IMR-90 (cell line): ENCODE results near the gene NACC2. TPM values are rescaled to one million over a fixed set of nuclear protein-coding genes. Genes with fewer than 3 reads are reported as not detected.

Source experiments
- ATAC-seq: fragments of 200-7000 bp; cut with Tn5 transposase; 2 replicates; pipeline ENCODE4 v1.9.1; 2020; ENCODE audit warnings: low read depth, mild to moderate bottlenecking, moderate library complexity
- BruUV-seq: library from RNA; stranded (reverse); fragments of 400-500 nt; replicated peaks from 2 replicates; lab custom pipeline; 2021; lab: Mats Ljungman, UMichigan
- CTCF ChIA-PET: fragments of 300-600 bp; formaldehyde crosslinking; extraction: SDS; loops from one replicate; lab custom pipeline; 2021; ENCODE audit warnings: antibody characterized with exemption; lab: Yijun Ruan, JAX
- POLR2A ChIA-PET: fragments of 300-600 bp; sonication (Branson Sonifier 250); formaldehyde crosslinking; loops from one replicate; lab custom pipeline; 2022; ENCODE audit warnings: antibody characterized with exemption; ENCODE audit not compliant: unreplicated experiment; lab: Charles Lee
- DNase-seq: peaks from one replicate; pipeline ENCODE4 v3.0.0; 2013
- H2AFZ ChIP-seq: replicated peaks from 2 replicates; pipeline ENCODE3; 2013; ENCODE audit warnings: low read length, mild to moderate bottlenecking; ENCODE audit not compliant: poor library complexity
- H2AK5ac ChIP-seq: 2 replicates; pipeline ENCODE4 v1.6.1; 2013; ENCODE audit warnings: low read depth, low read length, inconsistent platforms
- H2AK9ac ChIP-seq: replicated peaks from 2 replicates; pipeline ENCODE3; 2013; ENCODE audit warnings: mild to moderate bottlenecking, low read depth, low read length, moderate library complexity; ENCODE audit not compliant: poor library complexity
- H2BK120ac ChIP-seq: 2 replicates; pipeline ENCODE4 v1.6.1; 2013; ENCODE audit warnings: low read depth, low read length, inconsistent platforms
- H2BK15ac ChIP-seq: 3 replicates; pipeline ENCODE4 v1.6.1; 2013; ENCODE audit warnings: low read depth, low read length, inconsistent platforms
- H2BK20ac ChIP-seq: 2 replicates; pipeline ENCODE4 v1.6.1; 2013; ENCODE audit warnings: low read depth, mild to moderate bottlenecking, inconsistent platforms, low read length, moderate library complexity
- H2BK5ac ChIP-seq: 2 replicates; pipeline ENCODE4 v1.6.1; 2013; ENCODE audit warnings: mild to moderate bottlenecking, low read depth, low read length, inconsistent platforms; ENCODE audit not compliant: poor library complexity, severe bottlenecking
- H3K14ac ChIP-seq: replicated peaks from 2 replicates; pipeline ENCODE4 v1.6.1; 2013; ENCODE audit warnings: low read depth, low read length, inconsistent platforms
- H3K18ac ChIP-seq: 2 replicates; pipeline ENCODE4 v1.6.1; 2013; ENCODE audit warnings: low read depth, low read length, control low read depth
- H3K23ac ChIP-seq: 2 replicates; pipeline ENCODE4 v1.6.1; 2013; ENCODE audit warnings: low read depth, low read length, inconsistent platforms
- H3K27ac ChIP-seq: 2 replicates; pipeline ENCODE4 v1.5.1; 2013; ENCODE audit warnings: mild to moderate bottlenecking, control low read depth, low read length; ENCODE audit not compliant: insufficient read depth
- H3K27me3 ChIP-seq: 2 replicates; pipeline ENCODE4 v1.6.1; 2013; ENCODE audit warnings: low read length; ENCODE audit not compliant: control insufficient read depth, insufficient read depth
- H3K36me3 ChIP-seq: 2 replicates; pipeline ENCODE4 v1.6.1; 2013; ENCODE audit warnings: low read length, mixed read lengths; ENCODE audit not compliant: control insufficient read depth, insufficient read depth
- H3K4ac ChIP-seq: 2 replicates; pipeline ENCODE4 v1.6.1; 2013; ENCODE audit warnings: low read depth, low read length, inconsistent platforms
- H3K4me1 ChIP-seq: 2 replicates; pipeline ENCODE4 v1.6.1; 2013; ENCODE audit warnings: low read length, mixed read lengths; ENCODE audit not compliant: control insufficient read depth, insufficient read depth
- H3K4me2 ChIP-seq: 2 replicates; pipeline ENCODE4 v1.6.1; 2013; ENCODE audit warnings: low read depth, mild to moderate bottlenecking, control low read depth, low read length, moderate library complexity
- H3K4me3 ChIP-seq: 2 replicates; pipeline ENCODE4 v1.5.1; 2013; ENCODE audit warnings: low read depth, mild to moderate bottlenecking, control low read depth, low read length, moderate library complexity; ENCODE audit not compliant: insufficient read depth
- H3K56ac ChIP-seq: 2 replicates; pipeline ENCODE4 v1.6.1; 2013; ENCODE audit warnings: low read length, inconsistent platforms; ENCODE audit not compliant: insufficient read depth; ENCODE audit errors: extremely low read depth
- H3K79me1 ChIP-seq, 2 experiments: 2 replicates each; pipeline ENCODE4 v1.6.1; 2013; ENCODE audit warnings: low read length in 2 of 2, inconsistent platforms in 1 of 2, low read depth in 1 of 2
- H3K9ac ChIP-seq: 2 replicates; pipeline ENCODE4 v1.6.1; 2013; ENCODE audit warnings: low read depth, low read length, control low read depth
- H3K9me1 ChIP-seq: 2 replicates; pipeline ENCODE4 v1.6.1; 2013; ENCODE audit warnings: low read length, inconsistent platforms; ENCODE audit not compliant: insufficient read depth
- H3K9me3 ChIP-seq: 2 replicates; pipeline ENCODE4 v1.6.1; 2013; ENCODE audit warnings: low read length; ENCODE audit not compliant: control insufficient read depth, insufficient read depth
- H4K20me1 ChIP-seq: 2 replicates; pipeline ENCODE4 v1.6.1; 2013; ENCODE audit warnings: low read length, inconsistent platforms; ENCODE audit not compliant: insufficient read depth
- H4K5ac ChIP-seq: 2 replicates; pipeline ENCODE4 v1.6.1; 2013; ENCODE audit warnings: mild to moderate bottlenecking, low read depth, low read length, control low read depth
- H4K8ac ChIP-seq, 2 experiments: 2 replicates each; pipeline ENCODE4 v1.6.1; 2013; ENCODE audit warnings: low read depth in 2 of 2, low read length in 2 of 2, control low read depth in 1 of 2, inconsistent platforms in 1 of 2
- H4K91ac ChIP-seq: 2 replicates; pipeline ENCODE4 v1.6.1; 2013; ENCODE audit warnings: low read depth, low read length, inconsistent platforms; ENCODE audit not compliant: insufficient read depth
- CEBPB ChIP-seq: IDR thresholded peaks from 2 replicates; pipeline ENCODE4 v1.6.1; 2012; ENCODE audit warnings: low read depth, low read length, improper control_type of control experiment
- POLR2A ChIP-seq: IDR thresholded peaks from 2 replicates; pipeline ENCODE4 v1.6.1; 2012; ENCODE audit warnings: mild to moderate bottlenecking, low read depth, low read length
- WGBS, 2 experiments: methylation state at CpG; one replicate each; pipeline versions ENCODE4 v1.1.5 to v1.1.7; 2013; ENCODE audit warnings: missing lambda C conversion rate in 2 of 2; ENCODE audit not compliant: insufficient read length in 1 of 2; ENCODE audit errors: extremely low coverage in 2 of 2; 5-methylcytosine and 5-hydroxymethylcytosine counted together
- dilution Hi-C: fragments of 300-500 bp; cut with HindIII; formaldehyde crosslinking; loops from one replicate; pipeline ENCODE4 v1.14.3; 2018; ENCODE audit warnings: low sequenced_read_pairs; ENCODE audit not compliant: unreplicated experiment
- in situ Hi-C: fragments of 300-500 bp; cut with MboI; formaldehyde crosslinking; loops from 3 replicates; pipeline ENCODE4 v1.14.3; 2019; ENCODE audit warnings: low sequenced_read_pairs, inconsistent platforms, mixed read lengths
- intact Hi-C: fragments of 100-400 bp; cut with micrococcal nuclease; formaldehyde crosslinking; loops from 2 replicates; pipeline ENCODE4 v1.10.0; 2022
- polyA plus RNA-seq, 3 experiments: library from polyadenylated mRNA; depleted of rRNA; stranded (reverse); fragments of >200 nt; gene quantifications; 2 replicates each; pipeline ENCODE4 v1.2.3, GENCODE V29; 2012; ENCODE audit warnings: low replicate concordance in 1 of 3
- total RNA-seq: library from RNA; depleted of rRNA; stranded (reverse); fragments of >200 nt; gene quantifications from 2 replicates; pipeline ENCODE4 v1.2.3, GENCODE V29; 2012

The NACC2 gene
- total and polyA plus RNA-seq, 2 of the 4 experiments (the other 2 are of a cell fraction): 7.9 to 19.0 TPM

DNA sequence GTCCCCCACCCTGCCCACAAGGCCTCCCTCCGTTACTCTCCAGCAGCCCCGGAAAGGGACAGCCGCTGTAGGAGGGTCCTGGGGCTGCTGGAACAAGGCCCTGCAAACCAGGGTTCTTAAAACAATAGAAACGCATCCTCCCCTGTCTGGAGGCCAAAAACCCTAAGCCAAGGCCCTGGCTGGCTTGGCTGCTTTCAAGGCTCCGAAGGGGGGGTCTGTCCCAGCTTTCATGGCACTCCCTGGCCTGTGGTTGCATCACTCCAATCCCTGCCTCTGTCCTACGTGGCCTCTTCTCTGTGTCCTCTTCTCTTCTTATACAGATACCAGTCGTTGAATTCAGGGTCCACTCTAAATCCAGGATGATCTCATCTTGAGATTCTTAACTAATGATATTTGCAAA, 126.5 kb downstream of the NACC2 start:
- no peak overlapping the region for H4K8ac ChIP-seq
- dilution Hi-C loops (no loop called here), in situ Hi-C loops (no loop called here), intact Hi-C loops (no loop called here)
- H3K9me1 ChIP-seq: 0 out of 2 replicates have a peak, but pooled peaks cover 3% of the 10 kb centered on the region
- H4K20me1 ChIP-seq: peaks cover 11% of the 10 kb centered on the region
- no TSS peak for BruUV-seq
- no peak for DNase-seq
- no peak overlapping the region for H2BK15ac ChIP-seq
- no peak overlapping the region for H2AK5ac ChIP-seq
- peaks cover 2% of the 10 kb centered on the region; the same call in 1 of the 2 replicates for H3K4me1 ChIP-seq
- H2BK5ac ChIP-seq: no peak overlapping the region
- H2BK20ac ChIP-seq: no peak overlapping the region
- H3K4me3 ChIP-seq: no peak overlapping the region
- no peak overlapping the region for H3K4me2 ChIP-seq
- no peak overlapping the region for H2AK9ac ChIP-seq
- CTCF ChIA-PET: interaction anchor here (1.1 to 2.5 kb wide), 4 partner anchors 83 to 154 kb away, joined by 3 to 15 read pairs (median 4); no protein-coding TSS in a partner anchor
- no peak overlapping the region for H3K23ac ChIP-seq
- POLR2A ChIA-PET: no interaction called here
- H3K36me3 ChIP-seq: no peaks in the 10 kb centered on the region
- no peak overlapping the region for H3K14ac ChIP-seq
- peaks cover 4% of the 10 kb centered on the region; the same call in 1 of the 2 replicates for H3K27me3 ChIP-seq
- no peak overlapping the region for H3K4ac ChIP-seq
- no peak overlapping the region for H2BK120ac ChIP-seq
- H2AFZ ChIP-seq: no peak overlapping the region
- 0 out of 4 replicates have a peak, but pooled peaks cover 0 to 3% of the 10 kb centered on the region in 2 experiments for H3K79me1 ChIP-seq
- no peak overlapping the region for H3K56ac ChIP-seq
- H3K9ac ChIP-seq: no peak overlapping the region
- H3K27ac ChIP-seq: no peak overlapping the region
- TF ChIP-seq POLR2A (no peak), CEBPB (peak; percentile 23; the same call in 1 of the 2 replicates)
- H3K18ac ChIP-seq: no peak overlapping the region
- 49% methylated on average over 5 of the region's 7 CpGs; no CpG with 5 or more reads in 1 of the 2 experiments for WGBS, 2 experiments
- H4K91ac ChIP-seq: no peak overlapping the region
- no peak overlapping the region for H4K5ac ChIP-seq
- ATAC-seq: no peak
- H3K9me3 ChIP-seq: no peaks in the 10 kb centered on the region
